ENCODE data around the gene HTRA1. TPM values are rescaled to one million over a fixed set of nuclear protein-coding genes. Genes with fewer than 3 reads are reported as not detected.

HTRA1 gene
- total RNA-seq, 1 donor from 2014 or later, result 1,546 TPM

GRCh38 chr10:122473116-122473515 is 11.8 kb downstream of the HTRA1 start:
- DNase-seq (ENCODE audit: extremely low spot score, unreplicated experiment), result no peak
- Mint-ChIP-seq H3K4me1 (ENCODE audit: unreplicated experiment) (peaks cover 93% of the 10 kb centered on the region), H3K4me3 (ENCODE audit: unreplicated experiment) (no peak overlapping the region), H3K36me3 (ENCODE audit: unreplicated experiment) (peaks cover 22% of the 10 kb centered on the region), H3K9me3 (ENCODE audit: unreplicated experiment) (no peaks in the 10 kb centered on the region), H3K27ac (ENCODE audit: unreplicated experiment) (peak overlapping the region; percentile 90), H3K27me3 (ENCODE audit: unreplicated experiment) (no peaks in the 10 kb centered on the region)
- TF ChIP-seq CTCF (IDR thresholded peaks at IDR 0.05), result no peak

DNA sequence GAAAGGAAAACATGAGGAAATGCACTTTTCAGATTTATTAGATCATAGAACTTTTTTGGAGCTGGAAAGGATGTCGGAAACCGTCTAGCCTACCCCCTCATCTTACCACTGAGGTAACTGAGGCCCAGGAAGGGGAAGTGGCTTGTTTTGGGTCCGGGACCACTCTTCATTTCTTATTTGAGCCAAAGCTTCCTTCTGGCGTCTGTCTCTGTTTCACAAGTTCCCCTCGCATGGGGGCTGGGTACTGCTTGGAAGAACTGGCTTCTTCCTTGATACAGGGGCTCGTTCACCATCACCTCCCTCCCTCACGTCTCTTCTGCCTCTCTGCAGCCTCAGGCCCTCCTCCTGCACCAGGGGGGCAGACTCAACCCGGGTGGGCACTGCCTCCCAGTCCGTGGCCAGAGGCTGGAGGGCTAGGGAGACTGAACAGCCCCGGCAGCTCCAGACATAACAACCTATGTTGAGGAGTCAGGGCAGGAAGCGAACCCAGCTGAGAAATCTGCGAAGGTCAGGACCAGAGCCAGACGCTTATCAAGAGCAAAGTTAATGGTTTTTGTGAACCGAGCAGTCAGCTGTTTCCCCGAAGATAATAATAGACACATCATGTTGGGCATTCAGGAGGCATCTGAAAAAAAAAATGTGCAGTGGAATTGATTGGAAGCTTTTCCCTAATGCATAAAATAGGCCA is 12.9 kb downstream of the HTRA1 start:
- TF ChIP-seq CTCF (IDR thresholded peaks at IDR 0.05), result no peak
- peaks cover 87% of the 10 kb centered on the region for H3K4me1 Mint-ChIP-seq (ENCODE audit: unreplicated experiment)
- no peaks in the 10 kb centered on the region for H3K27me3 Mint-ChIP-seq (ENCODE audit: unreplicated experiment)
- DNase-seq (ENCODE audit: extremely low spot score, unreplicated experiment), result no peak
- peaks cover 26% of the 10 kb centered on the region for H3K36me3 Mint-ChIP-seq (ENCODE audit: unreplicated experiment)
- peak overlapping the region; percentile 90 for H3K27ac Mint-ChIP-seq (ENCODE audit: unreplicated experiment)
- H3K4me3 Mint-ChIP-seq (ENCODE audit: unreplicated experiment), result no peak overlapping the region
- no peaks in the 10 kb centered on the region for H3K9me3 Mint-ChIP-seq (ENCODE audit: unreplicated experiment)

DNA sequence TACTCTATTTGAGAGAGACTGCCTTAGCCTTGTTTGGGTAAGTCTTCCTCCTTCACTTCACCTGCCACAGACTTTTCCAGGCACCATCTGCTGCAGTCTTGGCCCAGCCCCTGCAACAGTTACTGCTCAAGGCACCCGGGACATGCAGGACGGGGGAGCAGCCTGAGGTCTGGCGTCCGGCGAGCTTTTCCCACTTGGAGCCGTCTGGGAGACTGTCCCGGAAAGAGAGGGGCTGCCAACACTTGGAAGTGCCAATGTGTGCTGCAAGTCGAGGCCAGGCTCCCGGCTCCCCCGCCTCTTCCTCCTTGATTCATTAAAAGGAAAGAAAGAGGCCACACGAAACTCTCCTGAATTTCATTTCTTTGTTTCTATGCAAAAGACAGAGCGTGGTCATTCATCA is 13.7 kb downstream of the HTRA1 start:
- H3K27ac Mint-ChIP-seq (ENCODE audit: unreplicated experiment), result peak overlapping the region; percentile 90
- peak overlapping the region; percentile 18 for H3K4me3 Mint-ChIP-seq (ENCODE audit: unreplicated experiment)
- H3K36me3 Mint-ChIP-seq (ENCODE audit: unreplicated experiment), result peaks cover 29% of the 10 kb centered on the region
- no peaks in the 10 kb centered on the region for H3K27me3 Mint-ChIP-seq (ENCODE audit: unreplicated experiment)
- H3K9me3 Mint-ChIP-seq (ENCODE audit: unreplicated experiment), result no peaks in the 10 kb centered on the region
- DNase-seq (ENCODE audit: extremely low spot score, unreplicated experiment), result no peak
- H3K4me1 Mint-ChIP-seq (ENCODE audit: unreplicated experiment), result peaks cover 83% of the 10 kb centered on the region
- no peak for TF ChIP-seq CTCF (IDR thresholded peaks at IDR 0.05)

GRCh38 chr10:122475591-122476332 is 14.4 kb downstream of the HTRA1 start:
- TF ChIP-seq CTCF (IDR thresholded peaks at IDR 0.05), result no peak
- Mint-ChIP-seq H3K27me3 (ENCODE audit: unreplicated experiment) (no peaks in the 10 kb centered on the region), H3K27ac (ENCODE audit: unreplicated experiment) (peak overlapping the region; percentile 90), H3K36me3 (ENCODE audit: unreplicated experiment) (peaks cover 28% of the 10 kb centered on the region), H3K4me1 (ENCODE audit: unreplicated experiment) (peaks cover 76% of the 10 kb centered on the region), H3K9me3 (ENCODE audit: unreplicated experiment) (no peaks in the 10 kb centered on the region), H3K4me3 (ENCODE audit: unreplicated experiment) (peak overlapping the region; percentile 18)
- DNase-seq (ENCODE audit: extremely low spot score, unreplicated experiment), result no peak

GRCh38 chr10:122476333-122476695 is 15.0 kb downstream of the HTRA1 start:
- Mint-ChIP-seq H3K27me3 (ENCODE audit: unreplicated experiment) (no peaks in the 10 kb centered on the region), H3K9me3 (ENCODE audit: unreplicated experiment) (no peaks in the 10 kb centered on the region), H3K4me1 (ENCODE audit: unreplicated experiment) (peaks cover 71% of the 10 kb centered on the region), H3K27ac (ENCODE audit: unreplicated experiment) (peak overlapping the region; percentile 90), H3K4me3 (ENCODE audit: unreplicated experiment) (no peak overlapping the region), H3K36me3 (ENCODE audit: unreplicated experiment) (peaks cover 25% of the 10 kb centered on the region)
- no peak for DNase-seq (ENCODE audit: extremely low spot score, unreplicated experiment)
- no peak for TF ChIP-seq CTCF (IDR thresholded peaks at IDR 0.05)

All from osteocyte (in vitro differentiated cells).